Right lobe of liver (tissue), 6 donors: ENCODE results near the gene GRIN3B. TPM values are rescaled to one million over a fixed set of nuclear protein-coding genes. Genes with fewer than 3 reads are reported as not detected.

Experiments
- ATAC-seq, 4 donors: fragments of 200-7000 bp; cut with Tn5 transposase; one replicate each; pipeline ENCODE4 v1.9.1; 2020; ENCODE audit warnings: mild to moderate bottlenecking in 4 of 4, moderate library complexity in 4 of 4
- DNase-seq, 3 donors: peaks; one replicate each; pipeline ENCODE4 v3.0.0-alpha.2; 2020
- H3K27ac ChIP-seq, 3 donors: fragments of 200-600 bp; one replicate each; pipeline ENCODE4 v1.8.0; 2022
- H3K27me3 ChIP-seq, 2 donors: fragments of 200-600 bp; one replicate each; pipeline ENCODE4 v1.8.0; 2022
- H3K36me3 ChIP-seq, 4 donors: fragments of 200-600 bp; sonication (generic) in 1 of 4; one replicate each; pipeline versions ENCODE4 v1.5.1 to v1.8.0; 2017 to 2022; ENCODE audit warnings: control low read depth in 1 of 4
- H3K4me1 ChIP-seq, 4 donors: fragments of 200-600 bp; sonication (generic) in 1 of 4; one replicate each; pipeline versions ENCODE4 v1.5.1 to v1.8.0; 2017 to 2022; ENCODE audit warnings: control low read depth in 1 of 4
- H3K4me3 ChIP-seq, 3 donors: fragments of 200-600 bp; one replicate each; pipeline ENCODE4 v1.8.0; 2022
- H3K9me3 ChIP-seq, 4 donors: fragments of 200-600 bp; sonication (generic) in 1 of 4; one replicate each; pipeline versions ENCODE4 v1.5.1 to v1.8.0; 2017 to 2022; ENCODE audit warnings: control low read depth in 1 of 4
- CTCF ChIP-seq, 4 donors: fragments of 200-600 bp in 3 of 4; fragments of 450-650 bp in 1 of 4; IDR thresholded peaks; one replicate each; pipeline versions ENCODE4 v1.5.1 to v1.8.0; 2016 to 2022; ENCODE audit warnings: antibody characterized with exemption in 4 of 4, mild to moderate bottlenecking in 2 of 4
- POLR2A ChIP-seq: fragments of 450-650 bp; IDR thresholded peaks from one replicate; pipeline ENCODE4 v1.6.1; 2017; ENCODE audit warnings: antibody characterized with exemption, mild to moderate bottlenecking
- WGBS: methylation state at CpG from one replicate; pipeline ENCODE4 v1.1.6; 2018; ENCODE audit warnings: low coverage, low lambda C conversion rate; ENCODE audit not compliant: insufficient coverage; ENCODE audit errors: missing lambda C conversion rate; 5-methylcytosine and 5-hydroxymethylcytosine counted together
- intact Hi-C, 2 donors: fragments of 100-400 bp; cut with DNase I; formaldehyde crosslinking; loops; one replicate each; pipeline versions ENCODE4 v1.11.2 to v1.14.1; 2022
- total RNA-seq, 6 experiments: library from RNA; depleted of rRNA in 2 of 6; stranded (reverse); fragments of >200 nt in 2 of 6; fragmentation: NEBNext Ultra II Directional in 3 of 6; extraction: Animal tissue kit (Norgen Biotek cat#: 25700) in 3 of 6; gene quantifications; one replicate each; pipeline versions ENCODE4 v1.1.0 to v1.2.4, GENCODE V29; 2016 to 2023
- donor health status: DM: no; HTN: yes; CAD: no.
- donor health status: DM: no; HTN: no; CAD: no.
- donor health status: DM: no; HTN: no; CAD: no.
- donor health status: DM: no; HTN: yes; CAD: no.
- donor health status: DM: no; HTN: yes; CAD: no.

GRIN3B gene
- total RNA-seq, 6 experiments from 2014 or later, result 0.06 TPM; not detected in 5

- no peak overlapping the region for H3K4me3 ChIP-seq
- TF ChIP-seq CTCF (IDR thresholded peaks at IDR 0.05) (no peak), POLR2A (no peak)
- H3K36me3 ChIP-seq, result peaks cover 0 to 2% (median 0%) of the 10 kb centered on the region in 4 donors
- no peak overlapping the region for H3K27ac ChIP-seq
- intact Hi-C loops, result no loop called here
- 49% methylated on average over 4 of the region's 32 CpGs for WGBS
- no peak for ATAC-seq
- peaks cover 0 to 6% of the 10 kb centered on the region in 2 donors for H3K27me3 ChIP-seq
- H3K4me1 ChIP-seq, result no peaks in the 10 kb centered on the region
- H3K9me3 ChIP-seq, result no peaks in the 10 kb centered on the region
- DNase-seq, result no peak
These were observed 4.1 kb downstream of the GRIN3B start for GRCh38 chr19:1004204-1004802.

- intact Hi-C loops, result no loop called here
- no peak for ATAC-seq
- TF ChIP-seq POLR2A (no peak), CTCF (IDR thresholded peaks at IDR 0.05) (no peak)
- H3K4me3 ChIP-seq, result no peak overlapping the region
- H3K27me3 ChIP-seq, result peaks cover 0 to 6% of the 10 kb centered on the region in 2 donors
- no peaks in the 10 kb centered on the region for H3K4me1 ChIP-seq
- no peak for DNase-seq
- H3K9me3 ChIP-seq, result no peaks in the 10 kb centered on the region
- peaks cover 0 to 8% (median 2%) of the 10 kb centered on the region in 4 donors for H3K36me3 ChIP-seq
- WGBS, result 100% methylated on average over 1 of the region's 70 CpGs
- H3K27ac ChIP-seq, result no peak overlapping the region
These were observed 4.8 kb downstream of the GRIN3B start for GRCh38 chr19:1004803-1005664.

GRCh38 chr19:1006711-1007398 is 6.6 kb downstream of the GRIN3B start:
- no peak for ATAC-seq
- no peak for DNase-seq
- TF ChIP-seq CTCF (IDR thresholded peaks at IDR 0.05) (no peak), POLR2A (no peak)
- no peaks in the 10 kb centered on the region for H3K9me3 ChIP-seq
- 51% methylated on average over 12 of the region's 27 CpGs for WGBS
- H3K27ac ChIP-seq, result no peak overlapping the region
- H3K36me3 ChIP-seq, result peaks cover 0 to 26% (median 12%) of the 10 kb centered on the region in 4 donors
- no peaks in the 10 kb centered on the region for H3K4me1 ChIP-seq
- no peaks in the 10 kb centered on the region for H3K27me3 ChIP-seq
- intact Hi-C loops, result no loop called here
- no peak overlapping the region for H3K4me3 ChIP-seq

GRCh38 chr19:1007399-1008251 is 7.4 kb downstream of the GRIN3B start:
- Histone ChIP-seq H3K9me3 (no peaks in the 10 kb centered on the region), H3K4me1 (no peaks in the 10 kb centered on the region), H3K36me3 (peaks cover 0 to 34% (median 16%) of the 10 kb centered on the region in 4 donors), H3K27ac (no peak overlapping the region), H3K27me3 (no peaks in the 10 kb centered on the region), H3K4me3 (no peak overlapping the region)
- DNase-seq (no peak), ATAC-seq (no peak)
- 85% methylated on average over 11 of the region's 73 CpGs for WGBS
- intact Hi-C loops, result no loop called here
- TF ChIP-seq POLR2A (no peak), CTCF (IDR thresholded peaks at IDR 0.05) (no peak)
